Measurements from ENCODE around the gene ATP9A.

DNA sequence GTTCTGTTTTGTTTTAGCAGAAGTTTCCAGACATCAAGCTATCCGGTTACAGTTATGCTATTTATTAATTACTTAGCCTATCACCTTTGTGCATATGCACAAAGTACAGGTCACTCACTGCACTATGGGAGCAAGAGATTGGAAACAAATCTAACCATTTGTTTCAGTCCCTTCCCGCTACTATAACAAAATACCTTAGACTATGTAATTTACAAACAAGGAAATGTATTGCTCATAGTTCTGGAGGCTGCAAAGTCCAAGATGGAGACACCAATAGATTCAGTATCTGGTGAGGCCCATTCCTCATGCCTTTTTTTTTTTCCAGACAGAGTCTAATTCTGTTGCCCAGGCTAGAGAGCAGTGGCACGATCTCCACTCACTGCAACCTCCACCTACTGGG, 35.1 kb downstream of the ATP9A start:
- TF ChIP-seq TAF1 (IDR thresholded peaks at IDR 0.05; ENCODE audit: low read depth, low read length) (no peak), POLR2AphosphoS5 (IDR thresholded peaks at IDR 0.05; ENCODE audit: low read depth, low read length) (no peak), SPI1 (IDR thresholded peaks at IDR 0.05; ENCODE audit: low read depth, low read length) (no peak), POLR2A (IDR thresholded peaks at IDR 0.05; ENCODE audit: low read depth, low read length) (no peak), POU2F2 (IDR thresholded peaks at IDR 0.05; ENCODE audit: low read depth, low read length) (no peak), PAX5 (IDR thresholded peaks at IDR 0.05; ENCODE audit: insufficient read depth, low read length, severe bottlenecking) (no peak)
